Epithelial cell of esophagus (primary cell): ENCODE results near the gene PIR.

ENCODE experiments used
- DNase-seq: peaks from one replicate; pipeline ENCODE4 v3.0.0; 2010; ENCODE audit warnings: low read depth
- H3K4me3 ChIP-seq: 2 replicates; pipeline ENCODE4 v1.5.1; 2011; ENCODE audit warnings: mild to moderate bottlenecking, low read length, control low read depth
- CTCF ChIP-seq: IDR thresholded peaks from 2 replicates; pipeline ENCODE4 v1.5.1; 2011; ENCODE audit warnings: low read depth, mild to moderate bottlenecking, low read length, control low read depth, inconsistent platforms; ENCODE audit not compliant: insufficient read depth; ENCODE audit errors: missing control alignments

Gene PIR

GRCh38 chrX:15416133-15416993, 76.8 kb downstream of the PIR start:
- no peak overlapping the region for H3K4me3 ChIP-seq
- no peak for DNase-seq
- no peak for TF ChIP-seq CTCF

- no peak overlapping the region for H3K4me3 ChIP-seq
- DNase-seq = no peak
- no peak for TF ChIP-seq CTCF
These were observed 80.0 kb downstream of the PIR start for GRCh38 chrX:15413101-15413500.

GRCh38 chrX:15410947-15411346, 82.2 kb downstream of the PIR start:
- no peak for TF ChIP-seq CTCF
- no peak overlapping the region for H3K4me3 ChIP-seq
- no peak for DNase-seq

GRCh38 chrX:15410430-15410829, 82.7 kb downstream of the PIR start:
- no peak overlapping the region for H3K4me3 ChIP-seq
- TF ChIP-seq CTCF = no peak
- DNase-seq = no peak

GRCh38 chrX:15405846-15406245, 87.3 kb downstream of the PIR start:
- no peak for DNase-seq
- TF ChIP-seq CTCF = no peak
- H3K4me3 ChIP-seq = no peak overlapping the region

GRCh38 chrX:15404401-15405096, 88.6 kb downstream of the PIR start:
- no peak overlapping the region for H3K4me3 ChIP-seq
- no peak for DNase-seq
- no peak for TF ChIP-seq CTCF
